ENCODE data around the gene NPRL2.

NPRL2 gene

DNA sequence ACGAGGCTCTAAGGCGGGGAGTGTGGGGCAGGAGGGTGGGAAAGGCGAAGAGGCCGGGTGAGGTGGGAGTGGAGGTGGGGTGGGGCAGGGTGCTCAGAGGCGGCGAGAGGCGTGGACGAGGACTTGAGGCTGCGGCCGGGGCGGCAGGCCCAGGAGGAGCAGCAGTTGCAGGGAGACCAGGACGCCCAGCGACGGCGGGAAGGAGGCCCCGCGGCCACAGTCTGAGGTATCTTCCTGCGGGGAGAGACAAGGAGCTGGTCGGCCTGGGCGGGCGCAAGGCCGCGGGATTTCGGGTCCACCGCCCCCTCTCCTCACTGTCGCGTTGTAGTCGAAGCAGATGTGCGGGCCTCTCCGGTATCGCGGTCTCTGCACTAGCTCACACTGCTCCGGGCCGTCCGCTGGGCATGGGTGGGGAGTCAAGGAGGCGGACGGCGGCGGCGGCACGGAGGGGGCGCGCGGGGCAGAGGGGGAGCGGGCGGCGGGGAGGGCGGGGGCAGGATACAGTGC is 14.1 kb upstream of the NPRL2 start:
- H3K9me3 Mint-ChIP-seq, result no peaks in the 10 kb centered on the region
- H3K4me1 Mint-ChIP-seq (ENCODE audit: low read depth), result peaks cover 19% of the 10 kb centered on the region
- peak overlapping the region; percentile 47 for H3K27ac Mint-ChIP-seq
- H3K36me3 Mint-ChIP-seq (ENCODE audit: low read depth), result no peaks in the 10 kb centered on the region
- H3K27me3 Mint-ChIP-seq, result peaks cover 34% of the 10 kb centered on the region
- intact Hi-C loops (cut with micrococcal nuclease), result no loop called here
- peak overlapping the region; percentile 77 for H3K4me3 Mint-ChIP-seq

DNA sequence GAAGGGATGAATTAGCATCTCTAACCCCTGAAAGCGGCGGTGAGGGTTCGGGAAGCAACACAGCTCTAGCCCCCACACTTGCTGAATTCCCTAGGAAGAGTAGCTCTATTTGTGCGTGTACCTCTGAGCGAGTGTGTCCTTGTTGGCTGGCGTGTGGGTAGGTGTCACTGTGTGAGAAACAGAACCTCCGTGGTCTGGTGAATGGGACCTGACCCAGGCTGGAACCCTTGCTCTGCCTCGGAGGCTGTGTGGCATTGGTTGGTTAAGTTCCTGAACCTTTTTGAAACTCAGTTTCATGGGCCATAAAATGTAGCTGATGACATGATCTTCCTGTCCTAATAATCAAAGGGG is 9.2 kb upstream of the NPRL2 start:
- peak overlapping the region; percentile 98 for H3K4me3 Mint-ChIP-seq
- H3K27me3 Mint-ChIP-seq, result peaks cover 15% of the 10 kb centered on the region
- H3K27ac Mint-ChIP-seq, result peak overlapping the region; percentile 96
- peaks cover 48% of the 10 kb centered on the region for H3K36me3 Mint-ChIP-seq (ENCODE audit: low read depth)
- no peaks in the 10 kb centered on the region for H3K9me3 Mint-ChIP-seq
- intact Hi-C loops (cut with micrococcal nuclease), result loop anchor here (1.0 kb wide), 1 partner anchor 8 kb away; no protein-coding TSS in a partner anchor
- peaks cover 53% of the 10 kb centered on the region for H3K4me1 Mint-ChIP-seq (ENCODE audit: low read depth)

DNA sequence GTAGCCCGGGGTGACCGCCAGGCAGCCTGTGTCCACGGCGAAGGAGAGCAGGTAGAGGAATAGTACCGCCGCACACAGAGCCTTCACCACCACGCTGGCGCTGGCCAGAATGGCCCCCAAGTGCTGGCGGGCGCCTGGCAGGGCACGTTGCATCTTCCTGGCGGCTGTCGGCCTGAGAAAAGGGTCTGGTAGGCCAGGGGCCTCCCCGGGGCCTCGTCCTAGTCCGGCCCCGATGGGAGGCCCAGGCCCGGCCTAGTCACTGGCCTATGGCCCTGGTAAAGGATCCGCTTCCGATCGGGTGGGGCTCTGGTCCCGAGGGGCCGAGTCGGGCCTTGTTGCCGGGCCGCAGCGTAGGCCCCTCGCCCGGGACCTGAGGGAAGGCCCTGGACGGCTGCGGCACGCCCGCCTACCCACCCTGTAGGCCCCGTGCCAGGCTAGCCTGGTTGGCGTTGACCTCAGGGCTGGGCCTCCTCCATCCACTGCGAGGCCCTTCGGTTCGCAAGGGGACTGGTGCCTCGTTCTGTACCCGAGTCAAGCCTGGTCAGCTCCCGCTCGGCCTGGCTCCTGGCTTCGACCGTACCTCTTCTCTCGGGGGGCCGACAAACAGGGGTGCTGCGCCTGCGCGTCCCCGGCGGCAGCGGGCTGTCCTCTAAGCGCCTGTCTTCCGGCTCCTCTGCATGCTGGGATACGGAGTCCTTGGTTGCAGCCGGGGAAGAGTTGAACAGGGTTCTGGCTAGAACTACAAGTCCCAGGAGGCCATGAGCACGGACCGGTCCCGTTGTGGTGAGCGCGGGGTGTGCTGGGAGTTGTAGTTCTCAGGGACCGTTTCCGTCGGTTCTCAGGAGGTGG is 8.6 kb upstream of the NPRL2 start, which contains the start of gene TMEM115:
Gene TMEM115 (minus strand): TSS at position 611 of the 849 bp plus-strand sequence. CDS start 458 bp downstream, at position 153.
- Mint-ChIP-seq H3K36me3 (ENCODE audit: low read depth) (peaks cover 54% of the 10 kb centered on the region), H3K27ac (peak within 1 kb of the TSS; percentile 96), H3K4me3 (peak within 1 kb of the TSS; percentile 98), H3K4me1 (ENCODE audit: low read depth) (peaks cover 52% of the 10 kb centered on the region), H3K27me3 (peaks cover 9% of the 10 kb centered on the region), H3K9me3 (no peaks in the 10 kb centered on the region)
- intact Hi-C loops (cut with micrococcal nuclease), result loop anchor here (1.0 kb wide), 1 partner anchor 8 kb away; no protein-coding TSS in a partner anchor

DNA sequence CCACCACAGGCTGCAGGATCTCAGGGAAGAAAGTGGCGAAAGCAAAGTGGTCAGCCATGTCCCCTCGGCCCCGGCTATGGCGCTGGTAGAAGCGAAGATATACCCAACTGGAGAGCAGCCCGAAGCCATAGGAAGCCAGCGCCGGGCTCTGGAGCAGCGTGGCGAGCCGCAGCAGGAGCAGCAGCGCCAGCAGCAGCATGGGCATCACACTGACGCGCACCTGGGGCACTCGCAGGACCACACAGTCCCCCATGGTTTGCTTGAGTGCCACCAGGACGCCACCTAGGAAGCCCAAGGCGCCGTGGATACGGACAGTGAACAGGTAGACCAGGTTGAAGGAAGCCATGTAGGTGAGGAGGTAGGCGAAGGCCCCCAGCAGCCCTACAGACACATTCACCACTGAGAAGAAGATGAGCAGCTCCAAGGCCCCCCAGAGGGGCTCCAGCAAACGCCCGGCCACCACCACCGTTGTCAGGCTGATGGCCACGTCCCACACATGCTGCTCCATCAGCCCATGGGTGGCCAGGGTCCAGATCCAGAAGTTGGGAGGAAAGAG is 7.9 kb upstream of the NPRL2 start:
- H3K27me3 Mint-ChIP-seq, result peaks cover 3% of the 10 kb centered on the region
- peak overlapping the region; percentile 96 for H3K27ac Mint-ChIP-seq
- H3K4me1 Mint-ChIP-seq (ENCODE audit: low read depth), result peaks cover 57% of the 10 kb centered on the region
- intact Hi-C loops (cut with micrococcal nuclease), result no loop called here
- H3K36me3 Mint-ChIP-seq (ENCODE audit: low read depth), result peaks cover 61% of the 10 kb centered on the region
- H3K9me3 Mint-ChIP-seq, result no peaks in the 10 kb centered on the region
- H3K4me3 Mint-ChIP-seq, result peak overlapping the region; percentile 98

DNA sequence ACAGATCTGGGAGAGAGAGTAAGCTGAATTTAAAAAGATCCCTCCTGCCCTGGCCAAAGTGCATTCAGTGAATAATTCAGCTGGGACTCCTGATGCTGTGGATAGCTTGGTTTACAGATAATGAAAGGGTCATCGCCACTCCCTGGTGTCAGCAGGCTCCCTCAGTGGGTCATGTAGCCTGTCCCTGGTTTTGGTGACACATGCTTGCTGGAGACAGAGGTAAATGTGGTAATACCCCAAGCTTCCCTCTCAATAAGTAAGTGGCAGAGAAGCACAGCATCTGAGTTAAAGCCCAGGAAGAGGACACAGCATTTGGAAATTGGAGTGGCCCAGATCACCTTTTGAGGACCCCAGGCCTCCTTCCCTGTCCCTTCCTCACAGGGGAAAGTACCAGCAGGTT is 6.9 kb upstream of the NPRL2 start:
- no peak overlapping the region for H3K27ac Mint-ChIP-seq
- H3K36me3 Mint-ChIP-seq (ENCODE audit: low read depth), result peaks cover 71% of the 10 kb centered on the region
- intact Hi-C loops (cut with micrococcal nuclease), result no loop called here
- no peaks in the 10 kb centered on the region for H3K9me3 Mint-ChIP-seq
- H3K4me1 Mint-ChIP-seq (ENCODE audit: low read depth), result peaks cover 64% of the 10 kb centered on the region
- no peaks in the 10 kb centered on the region for H3K27me3 Mint-ChIP-seq
- peak overlapping the region; percentile 98 for H3K4me3 Mint-ChIP-seq

DNA sequence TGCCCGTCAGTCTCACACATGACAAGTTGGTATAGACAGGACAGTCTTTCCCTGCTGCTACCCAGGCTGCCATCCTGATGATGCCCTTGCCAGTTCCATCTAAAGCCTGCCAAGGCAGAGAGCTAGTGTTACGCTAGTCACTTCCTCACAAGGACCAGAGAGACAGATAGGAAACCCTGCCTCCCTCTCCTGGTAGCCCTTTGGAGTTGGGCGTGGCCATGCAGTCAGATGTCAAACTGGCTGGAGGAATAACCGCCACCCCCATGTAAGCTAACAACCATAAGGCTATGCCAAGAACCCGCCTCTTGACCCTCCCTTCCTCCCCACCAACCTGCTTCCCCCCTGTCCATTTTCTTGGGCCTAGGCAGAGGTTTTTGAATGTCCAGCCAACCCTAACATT is 6.0 kb upstream of the NPRL2 start:
- Mint-ChIP-seq H3K4me1 (ENCODE audit: low read depth) (peaks cover 70% of the 10 kb centered on the region), H3K4me3 (peak overlapping the region; percentile 40), H3K27me3 (no peaks in the 10 kb centered on the region), H3K36me3 (ENCODE audit: low read depth) (peaks cover 80% of the 10 kb centered on the region), H3K27ac (no peak overlapping the region), H3K9me3 (no peaks in the 10 kb centered on the region)
- intact Hi-C loops (cut with micrococcal nuclease), result no loop called here

DNA sequence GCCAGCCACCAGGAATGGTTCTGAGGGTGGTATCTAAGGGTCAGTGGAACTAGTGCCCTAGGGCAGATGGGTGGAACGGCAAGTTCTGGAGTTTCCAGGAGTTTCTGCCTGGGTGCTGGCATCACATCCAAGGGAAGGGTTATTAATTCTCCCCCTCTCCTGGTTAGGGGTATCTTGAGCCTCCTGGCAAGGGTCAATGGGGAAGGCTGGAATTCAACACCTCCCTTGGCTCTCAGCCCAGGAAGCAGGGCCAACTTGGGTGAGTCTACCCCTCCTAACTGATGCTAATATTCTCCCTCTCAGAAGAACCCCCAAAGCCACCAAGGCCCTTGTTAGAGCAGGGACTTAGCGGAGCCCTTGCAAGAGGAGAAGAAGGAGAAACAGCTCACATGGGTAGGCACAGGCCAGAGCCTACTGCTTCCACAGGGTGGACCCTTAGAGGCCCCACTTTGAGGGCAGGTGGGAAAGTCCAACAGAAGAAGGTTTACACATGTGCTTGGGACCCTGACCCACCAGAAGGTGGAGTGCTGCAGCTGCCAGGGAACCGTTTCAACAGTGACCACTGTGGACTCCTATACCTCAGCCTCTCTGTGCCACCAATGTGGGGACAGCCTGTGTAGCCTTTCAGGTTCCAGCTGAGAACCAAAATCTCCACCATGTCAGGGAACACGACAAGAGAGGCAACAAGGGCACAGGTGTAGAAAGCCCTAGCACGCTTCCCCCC is 5.4 kb upstream of the NPRL2 start:
- Mint-ChIP-seq H3K36me3 (ENCODE audit: low read depth) (peaks cover 86% of the 10 kb centered on the region), H3K27ac (no peak overlapping the region), H3K27me3 (no peaks in the 10 kb centered on the region), H3K4me3 (peak overlapping the region; percentile 40), H3K4me1 (ENCODE audit: low read depth) (peaks cover 75% of the 10 kb centered on the region), H3K9me3 (no peaks in the 10 kb centered on the region)
- intact Hi-C loops (cut with micrococcal nuclease), result no loop called here

DNA sequence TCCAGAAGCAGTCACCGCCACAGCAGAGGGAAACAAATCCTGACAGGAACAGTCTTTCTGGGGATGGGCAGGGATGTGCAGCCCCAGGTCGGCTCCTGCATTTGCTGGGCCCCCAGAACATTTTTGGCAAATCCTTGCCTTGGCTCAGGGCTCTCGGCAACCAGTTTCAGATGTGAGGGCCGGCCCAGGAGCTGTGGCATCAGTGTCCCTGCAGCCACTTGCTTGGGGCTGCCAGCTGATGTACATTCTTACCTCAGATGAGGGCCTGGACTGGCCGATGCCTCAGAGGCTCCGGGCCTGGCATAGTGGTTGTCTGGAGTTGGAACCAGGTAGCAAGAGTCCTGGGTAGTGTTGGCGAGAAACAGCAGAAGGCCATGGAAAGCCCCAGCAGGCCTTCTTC is 4.3 kb upstream of the NPRL2 start:
- Mint-ChIP-seq H3K4me1 (ENCODE audit: low read depth) (peaks cover 83% of the 10 kb centered on the region), H3K4me3 (no peak overlapping the region), H3K27me3 (no peaks in the 10 kb centered on the region), H3K36me3 (ENCODE audit: low read depth) (peaks cover 91% of the 10 kb centered on the region), H3K27ac (no peak overlapping the region), H3K9me3 (no peaks in the 10 kb centered on the region)
- intact Hi-C loops (cut with micrococcal nuclease), result no loop called here

DNA sequence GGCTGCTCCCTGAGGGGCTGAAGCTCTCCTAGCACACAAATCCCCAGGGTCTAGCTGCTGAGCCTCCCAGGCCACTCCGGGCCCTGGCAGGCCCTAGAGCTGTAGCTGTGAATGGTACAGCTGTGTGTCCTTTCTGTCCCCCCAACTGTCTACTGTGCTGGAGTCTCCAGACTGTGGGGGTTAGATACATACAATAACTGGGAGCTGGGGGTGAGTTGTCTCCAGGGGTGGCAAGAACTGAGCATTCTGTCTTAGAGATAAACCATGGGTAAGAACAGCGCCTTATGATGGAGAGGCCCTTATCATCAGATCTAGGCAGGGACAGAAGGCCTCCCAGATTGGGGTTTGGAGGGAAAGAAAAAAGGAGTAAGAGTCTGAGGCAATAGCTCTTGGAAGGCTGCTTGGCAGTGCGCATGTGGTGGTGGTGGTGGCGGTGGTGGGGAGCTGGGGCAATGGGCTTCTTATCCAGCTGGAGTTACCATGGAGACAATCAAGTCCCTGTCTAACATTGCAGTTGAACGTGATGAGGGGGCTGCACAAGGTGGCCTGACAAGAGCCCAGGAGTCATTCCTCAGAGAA is 3.7 kb upstream of the NPRL2 start:
- Mint-ChIP-seq H3K9me3 (no peaks in the 10 kb centered on the region), H3K27me3 (no peaks in the 10 kb centered on the region), H3K4me1 (ENCODE audit: low read depth) (peaks cover 84% of the 10 kb centered on the region), H3K27ac (peak overlapping the region; percentile 30), H3K36me3 (ENCODE audit: low read depth) (peaks cover 90% of the 10 kb centered on the region), H3K4me3 (no peak overlapping the region)
- intact Hi-C loops (cut with micrococcal nuclease), result no loop called here

DNA sequence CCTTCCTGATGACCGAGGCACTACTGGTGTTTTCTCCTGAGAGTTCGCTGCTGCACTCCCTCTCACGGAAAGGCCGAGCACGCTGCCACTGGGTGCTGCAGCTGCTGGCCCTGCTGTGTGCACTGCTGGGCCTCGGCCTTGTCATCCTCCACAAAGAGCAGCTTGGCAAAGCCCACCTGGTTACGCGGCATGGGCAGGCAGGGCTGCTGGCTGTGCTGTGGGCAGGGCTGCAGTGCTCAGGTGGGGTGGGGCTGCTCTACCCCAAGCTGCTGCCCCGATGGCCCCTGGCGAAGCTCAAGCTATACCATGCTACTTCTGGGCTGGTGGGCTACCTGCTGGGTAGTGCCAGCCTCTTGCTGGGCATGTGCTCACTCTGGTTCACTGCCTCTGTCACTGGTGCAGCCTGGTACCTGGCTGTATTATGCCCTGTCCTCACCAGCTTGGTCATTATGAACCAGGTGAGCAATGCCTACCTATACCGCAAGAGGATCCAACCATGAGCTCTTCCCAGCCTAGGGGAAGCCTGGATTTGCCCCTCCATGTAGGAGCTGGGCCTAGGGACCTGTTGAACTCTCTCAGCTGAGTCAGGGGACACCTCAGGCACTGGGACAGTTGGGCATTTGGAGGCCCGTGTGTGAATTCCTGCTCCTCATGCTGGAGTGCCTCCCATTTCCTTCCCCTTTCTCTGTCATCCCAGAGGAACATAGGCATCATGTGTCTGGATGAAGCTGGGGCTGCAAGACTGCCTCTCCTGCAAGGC is 2.9 kb upstream of the NPRL2 start:
- H3K27ac Mint-ChIP-seq, result peak overlapping the region; percentile 52
- no peaks in the 10 kb centered on the region for H3K27me3 Mint-ChIP-seq
- H3K4me3 Mint-ChIP-seq, result no peak overlapping the region
- intact Hi-C loops (cut with micrococcal nuclease), result no loop called here
- H3K36me3 Mint-ChIP-seq (ENCODE audit: low read depth), result peaks cover 90% of the 10 kb centered on the region
- no peaks in the 10 kb centered on the region for H3K9me3 Mint-ChIP-seq
- peaks cover 88% of the 10 kb centered on the region for H3K4me1 Mint-ChIP-seq (ENCODE audit: low read depth)

DNA sequence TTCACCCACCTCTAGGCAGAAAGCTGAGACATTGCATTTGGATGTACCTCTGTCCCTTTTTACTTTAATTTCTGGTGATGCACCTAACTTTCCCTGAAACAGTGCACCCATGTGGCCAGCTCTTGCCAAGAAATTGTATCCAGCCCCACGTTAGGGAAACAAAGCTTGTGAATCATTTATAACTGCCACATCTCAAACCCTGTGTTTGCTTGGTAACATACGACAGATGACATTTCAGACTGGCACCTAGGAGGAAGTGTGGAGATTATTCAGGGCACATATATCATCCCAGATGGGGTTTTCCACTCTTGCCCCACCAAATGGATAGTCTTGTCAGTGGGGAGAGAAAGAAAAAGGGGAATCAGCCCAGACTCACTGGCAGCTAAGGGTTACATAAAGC is 2.2 kb upstream of the NPRL2 start:
- peak overlapping the region; percentile 52 for H3K27ac Mint-ChIP-seq
- no peaks in the 10 kb centered on the region for H3K27me3 Mint-ChIP-seq
- intact Hi-C loops (cut with micrococcal nuclease), result no loop called here
- peaks cover 90% of the 10 kb centered on the region for H3K36me3 Mint-ChIP-seq (ENCODE audit: low read depth)
- H3K4me1 Mint-ChIP-seq (ENCODE audit: low read depth), result peaks cover 88% of the 10 kb centered on the region
- H3K4me3 Mint-ChIP-seq, result no peak overlapping the region
- no peaks in the 10 kb centered on the region for H3K9me3 Mint-ChIP-seq

DNA sequence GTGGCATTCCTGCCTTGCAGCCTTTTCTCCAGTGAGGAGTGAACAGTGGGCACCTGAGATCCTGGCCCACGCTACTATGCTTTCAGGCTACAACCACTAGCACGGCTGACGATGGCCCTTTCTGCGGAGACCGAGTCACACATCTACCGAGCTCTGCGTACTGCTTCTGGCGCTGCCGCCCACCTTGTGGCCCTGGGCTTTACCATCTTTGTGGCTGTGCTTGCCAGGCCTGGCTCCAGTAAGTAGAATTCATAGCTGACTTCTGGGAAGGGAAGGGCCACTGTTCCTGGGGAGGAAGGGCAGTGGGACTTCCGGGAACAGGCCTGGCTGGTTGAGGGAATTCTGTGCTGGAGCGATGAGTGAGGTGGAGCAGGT is 735 bp upstream of the NPRL2 start:
- Mint-ChIP-seq H3K9me3 (no peaks in the 10 kb centered on the region), H3K4me1 (ENCODE audit: low read depth) (peaks cover 84% of the 10 kb centered on the region), H3K27ac (peak overlapping the region; percentile 93), H3K4me3 (peak overlapping the region; percentile 90), H3K36me3 (ENCODE audit: low read depth) (peaks cover 79% of the 10 kb centered on the region), H3K27me3 (no peaks in the 10 kb centered on the region)
- intact Hi-C loops (cut with micrococcal nuclease), result loop anchor here (1.0 kb wide), 1 partner anchor 8 kb away; the partner anchor contains the start of gene TMEM115

DNA sequence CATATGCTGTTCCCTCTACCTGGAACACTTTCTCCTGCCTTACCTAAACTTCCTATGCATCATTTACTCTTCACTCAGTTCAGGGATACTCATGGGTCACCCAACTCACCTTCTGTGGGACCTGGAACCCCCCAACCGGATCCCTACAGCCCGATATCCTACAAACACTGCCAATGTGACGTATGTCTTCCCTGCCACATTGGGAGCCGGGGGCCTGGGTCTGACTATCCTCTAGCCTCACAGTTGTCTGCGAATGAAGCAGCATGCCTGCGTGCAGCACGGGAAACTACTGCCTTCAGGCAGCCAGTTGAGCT is 405 bp downstream of the NPRL2 start:
- peaks cover 68% of the 10 kb centered on the region for H3K36me3 Mint-ChIP-seq (ENCODE audit: low read depth)
- H3K27ac Mint-ChIP-seq, result peak overlapping the region; percentile 93
- no peaks in the 10 kb centered on the region for H3K9me3 Mint-ChIP-seq
- peak overlapping the region; percentile 90 for H3K4me3 Mint-ChIP-seq
- intact Hi-C loops (cut with micrococcal nuclease), result no loop called here
- no peaks in the 10 kb centered on the region for H3K27me3 Mint-ChIP-seq
- peaks cover 84% of the 10 kb centered on the region for H3K4me1 Mint-ChIP-seq (ENCODE audit: low read depth)

Measured in dendritic cell treated with granulocyte-macrophage colony-stimulating factor and Interleukin-4, amounts not matched to agents 40 ng/mL and 50 ng/mL, for 4 days (primary cell).